Stimulated activated CD4-positive, alpha-beta T cell treated with anti-CD3 and anti-CD28 coated beads, Interleukin-12 subunit alpha, Interleukin-12 subunit beta, amount 100 ng/mL, for 4 hours (primary cell): ENCODE results near the gene TMEM129.
A peak's percentile ranks its signal among the peaks of the same experiment; 100 is the strongest.

Source experiments
- DNase-seq: peaks from one replicate; pipeline ENCODE4 v3.0.0-alpha.2; 2020

The TMEM129 gene

DNA sequence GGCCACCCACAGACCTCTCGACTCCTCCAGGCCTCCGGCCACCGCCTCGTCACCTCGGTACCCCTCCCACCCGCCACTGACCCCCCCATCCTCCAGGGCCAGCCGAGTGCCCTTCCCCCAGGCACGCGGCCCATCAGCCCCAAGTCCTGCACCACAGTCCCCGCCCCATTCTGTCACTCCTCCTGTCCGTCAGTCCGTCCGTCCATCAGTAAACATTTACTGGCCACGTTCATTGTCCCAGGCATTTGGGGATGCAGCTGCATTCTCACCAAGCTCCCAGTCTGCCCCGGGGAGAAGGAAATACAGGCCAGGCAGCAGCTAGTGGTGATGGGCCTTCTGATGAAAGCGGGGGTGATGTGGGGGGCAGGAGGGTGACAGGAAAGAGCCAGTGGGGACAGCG is 36.7 kb upstream of the TMEM129 start:
- no peak for DNase-seq

DNA sequence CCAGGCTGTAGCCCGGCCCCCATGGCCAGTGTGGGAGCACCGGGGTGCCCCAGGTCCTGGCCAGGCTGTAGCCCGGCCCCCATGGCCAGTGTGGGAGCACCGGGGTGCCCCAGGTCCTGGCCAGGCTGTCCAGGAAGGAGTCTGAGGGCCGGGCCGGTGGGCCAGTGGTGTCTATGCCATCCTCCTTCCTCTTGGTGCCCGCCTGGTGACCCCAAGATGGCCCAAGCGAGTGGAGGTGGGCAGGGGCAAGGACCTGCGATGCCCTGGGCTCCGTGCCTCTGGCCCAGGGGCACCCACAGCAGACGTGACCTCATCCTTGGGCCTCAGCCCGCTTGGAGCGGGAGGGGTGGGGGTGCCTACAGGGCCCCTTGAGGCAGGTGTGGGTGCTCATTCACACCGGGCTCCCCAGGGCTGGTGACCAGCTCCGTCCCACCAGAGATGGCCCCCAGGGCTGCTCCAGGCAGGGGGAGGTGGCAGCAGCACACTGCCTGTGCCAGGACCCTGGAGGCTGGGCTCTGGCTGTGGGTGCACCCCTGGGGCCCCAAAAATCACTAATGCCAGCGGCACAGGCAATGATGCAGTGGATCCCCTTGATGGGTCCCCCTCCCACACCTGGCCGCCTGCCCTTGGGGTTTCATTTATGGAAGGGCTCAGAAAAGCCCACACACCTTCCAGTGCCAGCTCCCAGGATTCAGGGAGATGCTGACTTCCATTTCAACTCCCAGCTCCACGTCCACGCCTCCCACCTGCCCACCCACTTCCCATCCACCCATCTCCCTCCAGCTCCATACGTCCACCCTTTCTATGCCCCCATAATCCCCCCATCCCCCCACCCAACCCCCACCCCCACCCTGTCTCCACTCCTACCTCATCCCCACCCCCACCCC is 36.0 kb upstream of the TMEM129 start:
- no peak for DNase-seq

DNA sequence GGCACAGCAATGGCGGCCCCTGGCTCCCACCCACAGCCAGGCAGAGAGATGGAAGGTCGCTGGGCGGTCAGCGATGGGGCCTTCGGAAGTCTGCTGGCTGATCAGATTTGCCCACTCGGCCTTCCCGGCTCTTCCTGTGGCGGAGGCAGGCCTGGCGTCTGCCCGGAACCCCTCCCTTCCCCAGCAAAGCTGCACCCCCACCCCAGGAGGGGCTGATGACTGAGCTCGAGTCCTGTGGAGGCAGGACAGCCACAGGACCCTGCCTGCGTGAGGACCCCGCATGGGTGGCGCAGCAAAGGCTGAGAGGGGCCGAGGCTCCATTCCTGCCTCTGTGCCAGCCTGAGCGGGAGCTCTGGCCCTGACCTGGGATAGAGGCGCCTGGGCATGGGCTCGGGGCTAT is 35.0 kb upstream of the TMEM129 start:
- DNase-seq, result no peak

DNA sequence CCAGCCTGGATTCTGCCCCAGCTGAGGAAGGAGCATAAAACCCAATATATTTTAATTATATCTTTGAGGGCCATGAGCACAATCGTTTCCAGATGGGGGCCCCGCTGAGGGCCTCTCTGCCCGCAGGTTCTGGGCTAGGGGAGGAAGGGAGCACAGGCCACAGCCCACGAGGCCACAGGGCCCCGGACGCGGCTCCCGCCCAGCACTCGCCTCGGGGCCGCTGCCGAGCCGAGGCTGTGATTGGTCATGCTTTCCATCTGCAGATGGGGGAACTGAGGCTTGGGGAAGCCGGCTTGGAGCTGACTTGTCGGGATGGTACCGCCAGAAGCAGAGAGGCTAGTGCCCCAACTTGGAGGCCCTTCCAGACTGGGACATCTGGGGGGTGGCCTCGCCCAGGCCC is 34.2 kb upstream of the TMEM129 start:
- DNase-seq, result no peak

DNA sequence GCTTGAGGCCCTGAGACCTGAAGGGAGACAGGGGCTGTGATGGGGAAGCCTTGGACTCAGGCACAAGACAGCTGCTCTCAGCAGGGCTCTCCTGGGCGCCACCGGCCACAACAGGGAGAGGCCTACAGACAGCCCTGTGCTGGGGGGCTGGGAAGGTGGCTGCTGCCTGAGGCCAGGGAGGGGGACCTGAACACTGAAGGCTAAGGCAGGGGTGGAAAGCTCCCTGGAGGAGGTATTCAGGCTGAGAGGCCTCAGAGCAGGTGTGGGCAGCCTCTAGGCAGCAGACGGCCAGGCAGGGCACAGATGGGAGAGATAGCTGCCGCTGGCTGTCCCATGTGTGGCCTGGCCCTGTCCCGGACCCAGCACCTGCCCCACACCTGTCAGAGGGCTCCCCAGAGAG is 33.2 kb upstream of the TMEM129 start:
- DNase-seq, result no peak

DNA sequence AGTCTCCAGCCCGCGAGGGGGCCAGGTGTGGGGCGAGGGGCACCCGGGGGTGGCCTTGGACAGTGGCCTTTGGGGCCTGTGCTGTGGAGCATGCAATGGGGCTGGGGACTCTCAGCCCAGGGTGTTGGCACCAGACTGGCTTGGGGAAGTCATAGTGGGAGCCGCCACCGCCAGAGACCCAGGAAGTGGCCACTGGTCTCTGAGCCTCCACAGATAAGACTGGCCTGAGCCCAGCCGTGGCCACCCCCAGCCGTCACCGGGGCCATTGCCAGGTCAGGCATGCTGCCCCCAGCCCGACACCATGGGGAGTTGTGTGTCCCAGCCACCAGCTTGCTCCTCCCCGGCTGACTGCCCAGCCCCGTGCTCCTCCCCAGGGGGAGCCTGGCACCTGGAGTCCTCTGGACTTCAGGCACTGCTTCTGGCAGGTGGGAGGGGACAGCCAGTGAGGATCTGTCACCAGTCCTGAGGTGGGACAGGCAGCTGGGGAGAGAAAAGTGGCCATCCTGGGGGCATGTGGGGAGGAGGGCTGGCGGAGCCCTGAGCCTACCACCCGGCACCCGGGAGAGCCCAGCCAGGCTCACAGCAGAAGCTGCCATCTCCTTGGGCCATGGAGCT is 32.7 kb upstream of the TMEM129 start:
- no peak for DNase-seq

DNA sequence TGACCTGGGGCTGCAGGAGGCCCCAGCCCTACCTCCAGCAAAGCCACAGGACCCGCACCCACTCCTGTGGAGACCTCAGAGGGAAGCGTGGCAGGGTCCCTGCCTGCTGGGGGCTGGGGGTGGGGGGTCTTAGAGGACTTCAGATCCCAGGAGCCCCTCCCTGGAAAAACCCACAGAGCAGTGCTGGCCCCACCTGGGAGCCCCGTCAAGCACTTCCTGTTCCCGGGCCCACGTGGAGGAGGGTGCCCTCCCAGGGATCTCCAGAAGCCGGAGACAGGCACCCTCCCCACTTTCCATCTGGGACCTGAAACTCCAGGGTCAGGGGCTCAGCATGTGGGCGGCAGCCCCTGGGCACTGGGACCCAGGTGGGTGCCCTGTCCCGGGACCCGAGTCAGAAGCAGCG is 32.2 kb upstream of the TMEM129 start:
- DNase-seq, result no peak

DNA sequence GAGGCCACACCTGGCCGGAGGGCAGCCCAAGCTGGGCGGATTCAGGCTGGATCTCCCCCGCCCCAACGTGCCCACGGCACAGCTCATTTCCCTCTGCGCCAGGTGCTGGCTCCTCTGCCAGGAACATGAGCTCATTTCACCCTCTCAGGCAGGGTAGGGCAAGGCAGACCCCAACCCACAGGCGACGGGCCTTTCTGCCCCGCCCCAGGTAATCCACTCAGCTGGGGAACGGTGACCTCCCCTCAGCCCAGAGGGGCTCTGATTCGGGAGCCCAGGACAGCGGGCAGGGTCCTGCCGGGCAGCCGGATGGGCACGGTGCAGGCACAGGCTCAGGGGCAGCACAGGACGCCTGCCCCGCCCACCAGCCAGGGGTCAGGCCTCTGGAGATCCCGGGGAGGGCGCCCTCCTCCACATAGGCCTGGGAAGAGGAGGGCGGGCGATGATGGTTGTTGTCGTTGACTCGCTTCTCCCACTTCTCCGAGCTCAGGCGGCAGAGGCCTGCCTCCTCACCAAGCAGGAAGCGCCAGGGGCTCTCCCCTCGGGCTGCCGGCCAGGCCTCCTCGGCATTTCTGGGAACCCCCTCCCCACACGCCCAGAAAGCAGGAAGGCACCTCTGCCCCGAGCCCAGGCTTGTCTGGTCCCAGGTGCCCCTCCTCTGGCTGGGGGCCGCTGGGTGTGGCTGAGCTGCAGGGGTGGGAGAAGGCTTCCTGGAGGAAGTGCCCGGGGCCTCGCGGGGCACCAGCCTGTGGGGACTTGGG is 31.3 kb upstream of the TMEM129 start:
- DNase-seq, result no peak

DNA sequence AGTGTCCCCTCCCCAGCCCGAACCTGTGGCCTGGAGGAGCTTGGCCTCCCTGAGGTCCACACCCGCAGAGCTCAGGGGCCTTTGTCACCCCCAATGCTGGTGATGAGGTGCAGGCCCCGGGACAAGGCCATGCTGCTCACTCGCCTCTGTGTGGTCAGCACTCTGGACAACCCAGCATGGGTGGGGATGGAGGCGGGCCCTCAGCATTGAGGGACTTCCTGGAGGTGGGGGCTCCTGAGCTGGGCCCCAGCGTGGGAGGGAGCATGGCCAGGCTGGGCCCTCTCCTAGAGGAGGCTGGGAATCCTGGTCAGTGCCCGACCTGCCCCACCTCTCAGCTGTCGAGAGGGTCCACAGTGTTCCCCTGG is 30.8 kb upstream of the TMEM129 start:
- no peak for DNase-seq

DNA sequence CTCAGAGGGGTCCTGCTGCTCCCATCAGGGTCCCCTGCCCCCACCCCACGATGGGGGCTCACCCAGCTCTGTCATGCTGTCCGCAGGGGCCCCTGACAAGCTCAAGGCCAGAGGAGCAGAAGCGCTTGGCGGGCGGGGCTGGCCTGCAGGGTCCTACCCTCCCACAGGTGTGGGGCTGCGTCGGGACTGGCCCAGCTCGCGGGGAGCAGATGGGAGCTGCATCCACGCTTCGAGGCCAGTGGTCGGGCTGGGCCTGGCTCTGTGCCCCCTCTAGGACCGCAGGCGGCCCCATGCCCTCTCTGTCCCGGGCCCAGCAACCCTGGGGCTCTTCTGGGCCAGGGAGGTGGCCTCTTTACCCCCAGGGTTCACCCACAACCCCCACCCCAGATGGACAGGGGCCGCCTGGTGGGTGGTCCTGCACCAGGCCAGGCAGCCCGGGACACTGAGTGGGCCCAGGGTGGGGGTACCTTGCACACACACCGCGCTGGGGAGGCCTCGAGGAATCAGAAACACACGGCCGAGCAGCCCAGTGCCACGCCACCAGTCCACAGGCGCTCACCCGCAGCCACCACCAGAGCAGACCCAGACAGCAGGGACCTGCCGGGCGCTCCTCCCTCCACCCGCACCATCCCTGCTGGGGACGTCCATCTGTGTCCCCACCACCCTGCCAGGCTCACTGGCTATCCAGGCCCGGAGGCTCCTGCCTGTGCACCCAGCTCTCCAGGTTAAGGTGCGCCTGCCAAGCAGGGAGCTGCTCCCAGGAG is 30.2 kb upstream of the TMEM129 start:
- DNase-seq, result no peak

DNA sequence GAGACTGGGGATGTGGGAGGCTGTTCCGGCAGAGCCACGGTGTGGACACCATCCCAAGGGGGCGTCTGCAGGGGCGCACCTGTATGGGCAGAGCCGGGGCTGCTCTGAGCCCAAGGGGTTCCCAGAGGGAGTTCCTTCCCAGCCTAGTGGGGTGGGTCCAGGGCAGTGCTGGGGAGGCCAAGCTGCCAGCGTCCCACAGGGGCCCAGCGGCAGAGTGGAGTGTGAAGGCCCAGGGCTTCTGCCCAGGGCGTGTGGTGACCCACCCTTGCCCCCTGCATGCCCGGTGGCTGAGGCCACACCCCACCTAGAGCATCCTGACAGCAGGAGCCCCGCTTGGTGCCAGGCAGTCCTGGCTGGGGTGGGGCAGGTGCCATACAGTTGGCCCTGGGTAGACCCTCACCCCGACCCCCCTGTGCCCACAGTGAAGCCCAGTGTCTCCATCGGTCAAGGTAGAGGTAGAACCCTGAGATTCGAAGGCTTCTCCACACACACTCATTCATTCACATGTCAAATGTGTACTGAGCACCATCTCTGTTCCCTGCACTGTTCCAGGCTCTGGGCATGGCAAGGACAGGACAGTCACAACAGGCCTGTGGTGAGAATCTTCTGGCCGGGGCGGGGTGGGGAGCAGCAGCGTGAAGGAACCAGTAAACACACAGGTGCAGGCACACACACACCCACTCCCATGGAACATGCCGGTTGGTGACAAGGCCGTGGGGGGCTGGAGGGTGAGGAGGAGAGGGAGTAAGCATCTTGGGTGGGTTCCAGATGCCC is 29.4 kb upstream of the TMEM129 start:
- DNase-seq, result no peak

DNA sequence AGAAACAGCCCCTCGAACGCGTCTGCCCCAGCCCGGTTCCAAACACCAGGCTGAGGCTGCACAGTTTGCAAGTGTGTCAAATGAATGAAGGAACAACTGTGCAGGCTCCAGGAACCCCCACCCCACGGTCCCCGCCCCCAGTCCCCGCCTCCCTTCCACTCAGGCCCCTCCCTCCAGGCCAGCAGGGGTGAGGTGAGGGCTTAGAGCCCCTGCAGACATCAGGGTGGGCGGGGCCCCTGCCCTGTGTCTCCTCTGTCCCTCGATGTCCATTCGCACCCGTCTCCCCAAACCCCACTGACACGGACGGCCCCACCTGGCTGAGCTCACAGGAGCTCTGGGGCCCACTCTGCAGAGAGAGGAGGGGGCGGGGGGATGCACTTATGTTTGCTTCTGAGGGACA is 28.7 kb upstream of the TMEM129 start:
- no peak for DNase-seq

DNA sequence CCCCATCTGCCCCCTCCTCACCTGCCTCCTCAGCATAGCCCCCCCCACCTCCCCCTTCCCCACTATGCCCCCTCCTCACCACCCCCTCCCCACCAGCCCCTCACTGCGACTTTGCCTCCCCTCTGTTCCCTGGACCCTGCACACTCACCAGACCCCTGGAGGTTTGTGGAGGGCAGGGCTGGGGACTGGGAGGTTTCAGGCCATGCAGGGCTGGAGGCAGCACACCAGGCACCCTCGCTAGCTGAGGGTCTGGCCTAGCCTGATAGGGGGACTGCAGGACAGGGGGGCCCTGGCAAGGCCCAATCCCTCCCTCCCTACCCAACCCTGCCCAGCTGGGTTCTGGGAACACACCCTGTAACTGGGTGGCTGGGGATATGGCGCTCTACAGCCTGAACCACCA is 28.2 kb upstream of the TMEM129 start:
- DNase-seq, result no peak

DNA sequence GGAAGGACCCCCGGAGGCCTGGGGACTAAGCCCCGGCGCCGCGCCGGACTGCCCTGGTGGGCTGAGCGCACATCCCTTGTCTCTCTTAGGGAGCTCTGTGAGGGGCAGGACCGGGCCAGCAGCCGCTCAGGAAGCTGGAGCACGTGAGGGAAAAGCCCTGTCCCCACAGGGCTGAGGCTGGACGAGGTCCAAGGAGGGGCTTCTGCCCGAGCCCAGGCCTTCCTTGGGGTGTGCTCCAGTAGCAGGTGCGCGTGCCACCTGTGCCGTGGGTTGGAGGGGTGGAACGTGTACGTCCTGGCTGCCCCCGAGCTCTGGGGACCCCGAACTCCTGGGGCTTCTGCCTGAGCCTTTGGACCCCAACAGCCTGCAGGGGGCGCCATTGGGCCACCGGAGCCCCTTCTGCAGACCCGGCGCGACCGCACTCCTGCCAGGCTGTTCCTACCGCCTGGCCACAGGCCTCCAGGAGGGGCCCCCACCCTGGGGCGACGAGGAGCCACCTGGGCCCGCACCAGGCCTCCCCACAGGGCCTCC is 27.4 kb upstream of the TMEM129 start:
- DNase-seq, result peak; percentile 77

DNA sequence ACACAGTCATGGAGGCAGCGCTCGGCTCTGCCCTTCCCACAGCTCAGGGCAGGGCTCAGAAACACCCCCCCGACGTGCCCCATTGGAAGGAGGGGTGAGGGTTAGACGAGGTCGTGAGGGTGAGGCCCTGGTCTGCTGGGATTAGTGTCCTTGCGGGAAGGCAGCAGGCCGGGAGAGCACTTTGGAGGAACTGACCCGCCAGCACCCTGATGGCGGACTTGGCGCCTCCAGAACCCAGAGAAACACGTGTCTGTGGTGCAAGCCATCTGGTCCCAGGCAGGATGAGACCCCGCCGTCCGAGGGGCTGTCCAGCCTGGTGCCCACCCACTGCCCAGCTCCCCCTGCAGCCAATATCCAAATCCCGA is 26.5 kb upstream of the TMEM129 start:
- no peak for DNase-seq

DNA sequence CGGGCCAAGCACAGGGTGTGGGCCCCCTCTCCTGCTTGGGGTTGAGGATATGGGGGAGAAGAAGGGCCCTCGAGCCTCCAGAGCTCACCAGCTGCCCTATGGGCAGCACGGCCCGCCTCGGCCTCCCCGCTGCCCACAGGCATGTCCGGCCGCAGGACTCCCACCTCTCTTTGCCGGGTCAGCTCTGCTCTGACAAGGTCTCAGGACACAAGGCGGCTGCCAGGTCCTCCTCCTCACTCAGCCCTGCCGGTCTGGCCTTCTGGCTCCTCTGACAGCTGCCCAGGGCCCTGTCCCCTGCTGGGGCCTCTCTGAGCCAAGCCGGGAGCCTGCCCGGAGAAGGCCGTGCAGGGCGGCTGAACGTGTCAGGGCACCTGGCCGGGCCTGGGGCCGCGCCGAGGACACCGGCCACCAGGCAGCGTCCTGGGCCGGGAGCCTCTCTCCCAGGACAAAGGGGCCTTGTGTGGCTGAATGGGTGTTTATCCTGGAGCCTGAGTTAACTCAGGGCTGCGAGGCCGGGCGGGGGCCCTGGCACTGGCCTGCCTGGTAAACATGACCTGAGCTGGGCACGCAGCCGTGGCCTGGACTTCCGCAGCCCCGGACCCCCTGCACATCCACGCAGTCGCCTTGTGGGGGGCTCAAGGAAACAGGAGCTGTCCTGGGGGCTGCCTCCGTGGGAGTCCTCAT is 25.9 kb upstream of the TMEM129 start:
- no peak for DNase-seq

DNA sequence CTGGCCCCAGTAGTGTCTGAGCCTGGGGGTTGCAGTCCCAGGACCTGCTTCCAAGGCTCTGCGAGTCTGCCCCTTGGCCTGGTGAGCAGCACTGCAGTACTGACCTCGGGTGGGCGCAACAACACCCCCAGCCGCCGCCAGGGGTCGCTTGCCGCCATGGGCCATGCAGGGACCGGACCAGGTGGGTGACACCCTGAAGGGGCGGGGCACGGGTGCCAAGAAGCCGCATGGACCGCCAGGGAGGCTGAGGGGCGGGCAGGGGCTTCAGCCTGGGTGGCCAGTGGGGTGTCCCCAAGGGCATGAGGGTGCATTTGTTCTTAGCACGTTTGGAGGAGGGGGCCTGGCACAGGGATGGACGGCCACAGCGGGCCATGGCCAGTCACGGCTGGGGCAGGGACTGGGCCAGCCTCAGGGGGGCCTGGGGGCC is 25.2 kb upstream of the TMEM129 start:
- DNase-seq, result peak; percentile 79

DNA sequence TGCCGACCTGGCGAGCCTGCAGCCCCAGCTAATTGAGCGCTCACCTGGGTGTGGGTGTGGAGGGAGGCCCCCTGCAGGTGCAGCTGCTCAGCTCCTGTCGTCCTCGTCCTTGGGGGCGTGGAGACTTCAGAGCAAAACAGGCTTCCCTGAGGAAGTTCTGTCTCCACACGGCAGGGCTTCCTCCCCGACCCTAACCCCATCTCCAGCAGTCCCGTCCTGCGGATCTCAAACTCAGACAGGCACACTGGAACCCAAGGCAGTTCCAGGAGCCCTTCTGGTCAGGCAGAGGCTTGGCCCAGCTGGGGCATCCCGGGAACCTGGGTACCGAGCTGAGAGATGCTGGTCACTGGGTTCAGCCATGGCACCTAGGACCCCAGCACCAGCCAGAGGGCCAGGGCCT is 24.6 kb upstream of the TMEM129 start:
- DNase-seq, result no peak

DNA sequence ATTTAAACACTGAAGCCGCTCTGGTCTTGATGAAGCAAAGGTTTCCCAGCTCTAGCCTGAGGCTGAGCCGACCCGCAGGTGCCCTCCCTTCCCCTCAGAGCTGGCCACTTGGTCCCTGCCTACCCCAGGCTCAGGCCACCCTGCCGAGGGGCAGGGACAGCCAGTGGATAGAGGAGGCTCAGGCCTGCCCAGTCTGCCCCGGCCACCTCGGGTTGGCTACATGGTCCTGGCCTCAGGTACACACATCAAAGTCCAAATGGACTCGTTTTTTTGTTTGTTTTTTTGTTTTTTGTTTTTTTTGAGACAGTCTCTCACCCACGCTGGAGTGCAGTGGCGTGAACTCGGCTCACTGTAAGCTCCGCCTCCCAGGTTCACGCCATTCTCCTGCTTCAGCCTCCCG is 24.0 kb upstream of the TMEM129 start:
- DNase-seq, result no peak

DNA sequence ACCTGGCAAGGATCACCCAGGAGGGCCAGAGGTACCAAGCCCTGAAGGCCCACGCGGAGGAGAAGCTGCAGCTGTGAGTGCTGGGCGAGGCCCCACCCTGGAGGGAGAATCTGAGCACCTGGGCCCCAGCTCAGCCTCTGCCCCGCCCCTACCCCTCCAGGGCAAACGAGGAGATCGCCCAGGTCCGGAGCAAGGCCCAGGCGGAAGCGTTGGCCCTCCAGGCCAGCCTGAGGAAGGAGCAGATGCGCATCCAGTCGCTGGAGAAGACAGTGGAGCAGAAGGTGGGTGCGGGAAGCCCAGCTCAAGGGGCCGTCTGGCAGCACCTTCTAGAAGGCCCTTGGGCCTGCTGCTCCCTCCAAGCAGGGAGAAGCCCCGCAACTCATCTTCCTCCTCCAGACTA is 23.4 kb upstream of the TMEM129 start:
- DNase-seq, result no peak

DNA sequence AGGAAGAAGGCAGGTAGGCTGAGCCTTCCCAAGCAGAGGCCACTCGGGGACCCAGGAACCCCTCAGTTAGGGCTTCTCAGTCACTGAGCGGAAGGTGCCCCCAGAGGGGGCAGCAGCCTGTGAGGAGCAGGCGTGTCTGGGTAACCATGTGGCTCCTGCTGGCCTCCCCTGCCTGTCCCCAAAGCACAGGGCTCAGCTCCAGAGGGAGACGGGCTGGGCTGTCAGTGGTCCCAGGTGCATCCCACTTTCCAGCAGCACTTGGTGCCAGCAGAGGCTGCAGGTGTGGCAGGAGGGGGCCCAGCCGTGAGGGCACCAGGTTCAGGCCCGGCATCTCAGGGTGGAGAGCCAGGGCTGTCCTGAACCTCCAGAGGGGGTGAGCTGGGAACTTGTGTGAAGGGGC is 22.9 kb upstream of the TMEM129 start:
- DNase-seq, result no peak

DNA sequence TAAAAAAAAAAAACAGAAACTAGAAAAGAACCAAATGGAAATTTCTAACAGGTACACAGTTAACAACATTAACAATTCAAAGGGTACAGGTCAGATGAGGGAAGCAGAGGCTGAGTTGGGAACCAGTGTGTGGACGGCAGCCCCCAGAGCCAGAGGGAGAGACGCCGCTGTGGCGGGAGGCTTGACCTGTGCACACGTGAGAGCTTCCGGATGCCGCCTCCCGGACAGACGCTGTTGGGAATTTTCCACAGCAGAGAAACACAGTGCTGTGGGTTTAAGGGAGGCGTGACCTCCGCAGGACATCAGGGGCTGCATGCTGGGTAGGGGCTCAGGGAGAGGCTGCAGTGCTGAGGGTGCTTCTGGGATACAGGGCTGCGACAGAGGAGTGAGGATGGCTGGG is 22.4 kb upstream of the TMEM129 start:
- no peak for DNase-seq
